ENCODE data around the gene CXorf66. TPM values are rescaled to one million over a fixed set of nuclear protein-coding genes. Genes with fewer than 3 reads are reported as not detected.

The CXorf66 gene
- total and polyA plus RNA-seq, 2 of the 13 experiments (the other 11 are each of a cell fraction or from before 2014, with no cell fraction given), result not detected

- TF ChIP-seq DRAP1 (CRISPR knock-in tag; IDR thresholded peaks at IDR 0.05) (peak; percentile 34; the same call in 1 of the 2 replicates), ETS1 (CRISPR knock-in tag; IDR thresholded peaks at IDR 0.05) (no peak), ZNF253 (CRISPR knock-in tag; IDR thresholded peaks at IDR 0.05; ENCODE audit: borderline replicate concordance) (no peak), ZNF143 (CRISPR knock-in tag; IDR thresholded peaks at IDR 0.05) (peak; percentile 85), ZNF18 (CRISPR knock-in tag; IDR thresholded peaks at IDR 0.05; ENCODE audit: insufficient replicate concordance) (no peak), NFKB2 (CRISPR knock-in tag; IDR thresholded peaks at IDR 0.05; ENCODE audit: borderline replicate concordance) (no peak), RXRB (CRISPR knock-in tag; IDR thresholded peaks at IDR 0.05; ENCODE audit: borderline replicate concordance) (no peak), SRF (IDR thresholded peaks at IDR 0.05; ENCODE audit: low read depth, low read length) (no peak), ZNF121 (CRISPR knock-in tag; IDR thresholded peaks at IDR 0.05) (no peak), GTF3A (CRISPR knock-in tag; conservative IDR thresholded peaks at IDR 0.05) (no peak), PCBP2 (optimal IDR thresholded peaks at IDR 0.05; ENCODE audit: low read depth, low read length, poor library complexity, severe bottlenecking) (no peak), TFAP4 (IDR thresholded peaks at IDR 0.05; ENCODE audit: borderline replicate concordance, low read depth) (no peak), ZFP82 (CRISPR knock-in tag; IDR thresholded peaks at IDR 0.05; ENCODE audit: borderline replicate concordance) (no peak), SETDB1 (CRISPR knock-in tag; IDR thresholded peaks at IDR 0.05; ENCODE audit: borderline replicate concordance) (no peak), KLF16 (CRISPR knock-in tag; IDR thresholded peaks at IDR 0.05) (peak in 1 of 2 experiments; percentile 22; a peak in 1 of 4 replicates), AHR (CRISPR knock-in tag; IDR thresholded peaks at IDR 0.05) (no peak), IRF9 (CRISPR knock-in tag; IDR thresholded peaks at IDR 0.05; ENCODE audit: borderline replicate concordance) (no peak), ARNTL (CRISPR knock-in tag; IDR thresholded peaks at IDR 0.05) (no peak), MXD1 (CRISPR knock-in tag; IDR thresholded peaks at IDR 0.05) (no peak), ZKSCAN5 (CRISPR knock-in tag; IDR thresholded peaks at IDR 0.05) (no peak), ZNF205 (CRISPR knock-in tag; IDR thresholded peaks at IDR 0.05) (no peak), TSC22D2 (CRISPR knock-in tag; IDR thresholded peaks at IDR 0.05; ENCODE audit: borderline replicate concordance) (no peak), DMAP1 (CRISPR knock-in tag; IDR thresholded peaks at IDR 0.05) (peak; percentile 44; the same call in 1 of the 2 replicates), ZNF343 (CRISPR knock-in tag; IDR thresholded peaks at IDR 0.05) (no peak), ZNF75D (CRISPR knock-in tag; IDR thresholded peaks at IDR 0.05; ENCODE audit: borderline replicate concordance) (no peak)
Measured at GRCh38 chrX:139932901-139933796, 32.2 kb downstream of the CXorf66 start, which contains the start of gene ATP11C (continued).
